ENCODE results near the gene IGFBP2. TPM values are rescaled to one million over a fixed set of nuclear protein-coding genes. Genes with fewer than 3 reads are reported as not detected.

Gene IGFBP2, protein sequence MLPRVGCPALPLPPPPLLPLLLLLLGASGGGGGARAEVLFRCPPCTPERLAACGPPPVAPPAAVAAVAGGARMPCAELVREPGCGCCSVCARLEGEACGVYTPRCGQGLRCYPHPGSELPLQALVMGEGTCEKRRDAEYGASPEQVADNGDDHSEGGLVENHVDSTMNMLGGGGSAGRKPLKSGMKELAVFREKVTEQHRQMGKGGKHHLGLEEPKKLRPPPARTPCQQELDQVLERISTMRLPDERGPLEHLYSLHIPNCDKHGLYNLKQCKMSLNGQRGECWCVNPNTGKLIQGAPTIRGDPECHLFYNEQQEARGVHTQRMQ
- total RNA-seq (2021; fragmentation: NEBNext Ultra II Directional; extraction: Animal tissue kit (Norgen Biotek cat#: 25700)): 322 and 326 TPM in 2 replicates
- 782 and 980 TPM in 2 replicates for polyA plus RNA-seq (2011; rRNA removed)
- polyA plus RNA-seq (2011; cell fraction: cytosol; rRNA removed): 607 TPM
- polyA plus RNA-seq (2011; cell fraction: nucleus; rRNA removed): 562 TPM
- polyA plus RNA-seq (2012, experiment 1 of 2): 269 to 492 TPM (median 434 TPM) in 4 replicates
- 469 TPM for polyA plus RNA-seq (2012, experiment 2 of 2)
- 853 TPM for polyA plus RNA-seq (2013, experiment 1 of 2)
- 787 TPM for polyA plus RNA-seq (2013, experiment 2 of 2)
- 98.8 and 122 TPM in 2 replicates for polyA minus RNA-seq (2011; rRNA and poly(A)+ RNA removed)
- polyA minus RNA-seq (2011; cell fraction: cytosol; rRNA and poly(A)+ RNA removed): 242 TPM
- polyA minus RNA-seq (2011; cell fraction: nucleus; rRNA and poly(A)+ RNA removed): 141 TPM
- long read RNA-seq, experiment 1, full-length matches to known transcripts: 267 of 507 reads
- long read RNA-seq, experiment 1, partial matches to known transcripts: 221 of 507 reads
- long read RNA-seq, experiment 1, other reads (novel, unspliced or antisense): 19 of 507 reads
- long read RNA-seq, experiment 2, partial matches to known transcripts: 5 of 8 reads
- long read RNA-seq, experiment 2, other reads (novel, unspliced or antisense): 2 of 8 reads

GRCh38 chr2:216632952-216633615 is at the start of gene IGFBP2:
IGFBP2 (plus strand) TSS chr2:216633420; CDS start chr2:216633524, 104 bp downstream.
- peaks cover 4% of the 10 kb centered on the region; the same call in 1 of the 2 replicates for H3K79me1 ChIP-seq (ENCODE audit: low read depth, low read length)
- H3K4ac ChIP-seq (replicated peaks; ENCODE audit: insufficient read length, low read depth, low read length): peak within 1 kb of the TSS; percentile 74
- H3K27ac ChIP-seq (ENCODE audit: low read depth, low read length): peak within 1 kb of the TSS; percentile 35; the same call in 1 of the 2 replicates
- peak within 1 kb of the TSS; percentile 95 to 99 for H3K4me2 ChIP-seq (ENCODE audit: insufficient read depth in 1 of 2, low read depth in 2 of 2, low read length in 2 of 2)
- peaks cover 0 to 8% (median 6%) of the 10 kb centered on the region in 4 experiments; a peak in 3 of 7 replicates for H3K27me3 ChIP-seq (replicated peaks in 1 of 4; ENCODE audit: control insufficient read depth in 3 of 4, extremely low read depth in 1 of 4, insufficient read depth in 3 of 4, low read length in 3 of 4)
- peak within 1 kb of the TSS; percentile 75 for H2BK15ac ChIP-seq (ENCODE audit: low read length)
- H3K9ac ChIP-seq (replicated peaks in 1 of 4; ENCODE audit: extremely low read depth in 1 of 4, low read depth in 3 of 4, low read length in 3 of 4): peak within 1 kb of the TSS; percentile 7 to 84 (median 80)
- H3K23ac ChIP-seq (ENCODE audit: insufficient read length): no peak within 1 kb of the TSS
- peak within 1 kb of the TSS; percentile 71 to 93 (median 86) for H3K4me3 ChIP-seq (ENCODE audit: extremely low read depth in 1 of 4, insufficient read depth in 2 of 4, low read depth in 3 of 4, low read length in 4 of 4)
- 0 out of 2 replicates have a peak within 1 kb of the TSS, but pooled peaks have one; percentile 21 for H2BK20ac ChIP-seq (ENCODE audit: low read length)
- 0 out of 2 replicates have a peak within 1 kb of the TSS, but pooled peaks have one; percentile 17 for H2AK5ac ChIP-seq (ENCODE audit: low read depth, low read length)
- H3K79me2 ChIP-seq (ENCODE audit: control insufficient read depth in 1 of 2, insufficient read depth in 2 of 2, low read length in 2 of 2): peaks cover 4 to 44% of the 10 kb centered on the region in 2 experiments; a peak in 3 of 4 replicates
- DNase-seq (ENCODE audit: low read depth in 1 of 2, low spot score in 2 of 2) (peak in 1 of 2 experiments; percentile 83), FAIRE-seq (no peak)
- peak within 1 kb of the TSS; percentile 90; the same call in 1 of the 2 replicates for H4K8ac ChIP-seq (ENCODE audit: extremely low read depth, insufficient read depth, low read length)
- peaks cover 0 to 7% (median 2%) of the 10 kb centered on the region in 4 experiments; a peak in 3 of 8 replicates for H3K36me3 ChIP-seq (ENCODE audit: control insufficient read depth in 2 of 4, insufficient read depth in 4 of 4, low read length in 3 of 4)
- H3K4me1 ChIP-seq (replicated peaks in 1 of 4; ENCODE audit: control insufficient read depth in 3 of 4, insufficient read depth in 4 of 4, low read length in 3 of 4): peaks cover 14 to 25% (median 18%) of the 10 kb centered on the region in 4 experiments
- H4K91ac ChIP-seq (replicated peaks; ENCODE audit: insufficient read length, low read length): peak within 1 kb of the TSS; percentile 75
- H4K20me1 ChIP-seq (replicated peaks in 1 of 2; ENCODE audit: control insufficient read depth in 1 of 2, insufficient read depth in 2 of 2, low read length in 2 of 2): peaks cover 3 to 6% of the 10 kb centered on the region in 2 experiments
- peak within 1 kb of the TSS; percentile 78 for H3K18ac ChIP-seq (ENCODE audit: extremely low read depth, low read length)
- POLR2A ChIA-PET (ENCODE audit: partially characterized antibody): interaction anchor here (0.7 to 4.6 kb wide), 20 partner anchors 8 to 582 kb away, joined by 3 to 32 read pairs (median 3); partner anchors contain the start of gene RPL37A
- H3K9me3 ChIP-seq (ENCODE audit: insufficient read depth in 2 of 2, low read depth in 1 of 2, low read length in 1 of 2): no peaks in the 10 kb centered on the region
- peak within 1 kb of the TSS; percentile 75 for H2BK12ac ChIP-seq (ENCODE audit: low read depth, low read length)
- peak within 1 kb of the TSS; percentile 81 for H3K14ac ChIP-seq (ENCODE audit: insufficient read length)
- peak within 1 kb of the TSS; percentile 16; the same call in 1 of the 2 replicates for H2BK5ac ChIP-seq (ENCODE audit: low read depth, low read length)
- H3K56ac ChIP-seq (replicated peaks; ENCODE audit: insufficient read length, low read depth, low read length): peak within 1 kb of the TSS; percentile 52
- no peak within 1 kb of the TSS for H2BK120ac ChIP-seq (replicated peaks; ENCODE audit: low read depth, low read length)
- H3K23me2 ChIP-seq (ENCODE audit: low read depth, low read length): peaks cover 32% of the 10 kb centered on the region
- peak within 1 kb of the TSS; percentile 72; the same call in 1 of the 2 replicates for H2AFZ ChIP-seq (ENCODE audit: low read length)
- 1% methylated on average over 36 of the region's 70 CpGs; no CpG with 5 or more reads in 1 of the 2 experiments for WGBS, 2 experiments (ENCODE audit: extremely low coverage in 1 of 2, insufficient coverage in 1 of 2, insufficient read length in 1 of 2, insufficient replicate concordance in 2 of 2, low coverage in 1 of 2, low lambda C conversion rate in 2 of 2, missing lambda C conversion rate in 1 of 2)
- CTCF ChIA-PET (ENCODE audit: partially characterized antibody): interaction anchor here (1.1 to 6.3 kb wide), 8 partner anchors 18 to 114 kb away, joined by 3 to 54 read pairs (median 4); no protein-coding TSS in a partner anchor
- peak within 1 kb of the TSS; percentile 94 for H4K5ac ChIP-seq (ENCODE audit: insufficient read length, low read depth, low read length)
- no peak for TF ChIP-seq MAFK (IDR thresholded peaks at IDR 0.05; ENCODE audit: low read depth, low read length)
- TF ChIP-seq SIN3A (conservative IDR thresholded peaks at IDR 0.05 in 1 of 2, IDR thresholded peaks at IDR 0.05 in 1 of 2; ENCODE audit: low read depth in 1 of 2, low read length in 2 of 2): 0 out of 4 replicates have a peak, but pooled peaks of 1 of the 2 experiments have one; percentile 50
- TF ChIP-seq NANOG (IDR thresholded peaks at IDR 0.05; ENCODE audit: insufficient read depth, low read depth, low read length, poor library complexity, severe bottlenecking): no peak
- no peak for TF ChIP-seq CBX8 (IDR thresholded peaks at IDR 0.05; ENCODE audit: borderline replicate concordance, low read depth, low read length)
- TF ChIP-seq BACH1 (IDR thresholded peaks at IDR 0.05; ENCODE audit: low read length): no peak; the same call in 1 of the 2 replicates
- TF ChIP-seq SIX5 (IDR thresholded peaks at IDR 0.05; ENCODE audit: low read depth, low read length): no peak

Measured in H1 (cell line).